Fibroblast of lung (primary cell): Measurements from ENCODE around the gene DOK5.

Source experiments
- CTCF ChIP-seq, 2 donors: IDR thresholded peaks in 1 of 2; conservative IDR thresholded peaks in 1 of 2; 1 replicate in 1 of 2; 2 replicates in 1 of 2; pipeline ENCODE4 v1.5.1; 2011 to 2012; ENCODE audit warnings: low read length in 2 of 2, control low read depth in 1 of 2, inconsistent platforms in 1 of 2, low read depth in 1 of 2, mild to moderate bottlenecking in 1 of 2
- EZH2 ChIP-seq: IDR thresholded peaks from 2 replicates; pipeline ENCODE4 v1.5.1; 2012; ENCODE audit warnings: low read length, control low read depth, mild to moderate bottlenecking; ENCODE audit errors: missing control alignments

DNA sequence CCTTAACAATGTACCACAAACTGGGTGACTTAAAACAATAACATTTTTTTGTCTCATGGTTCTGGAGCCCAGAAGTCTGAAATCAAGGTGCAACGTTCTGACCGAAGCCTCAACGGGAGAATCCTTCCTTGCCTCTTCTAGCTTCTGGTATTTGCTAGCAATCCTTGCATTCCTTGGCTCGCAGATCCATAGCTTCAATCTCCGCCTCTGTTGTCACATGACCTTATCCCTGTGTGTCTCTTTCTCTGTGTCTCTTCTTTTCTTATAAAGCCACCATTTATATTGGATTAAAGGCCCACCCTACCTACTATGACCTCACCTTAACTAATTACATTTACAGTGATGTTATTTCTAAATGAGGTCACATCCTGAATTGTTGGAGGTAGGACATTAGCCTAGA lies 37.2 kb upstream of the DOK5 start:
- TF ChIP-seq CTCF (conservative IDR thresholded peaks at IDR 0.05 in 1 of 2, IDR thresholded peaks at IDR 0.05 in 1 of 2; ENCODE audit: low read depth in 1 of 2, low read length in 2 of 2) (no peak), EZH2 (no peak)
